ENCODE measurements around the gene DDX6.
"Not testable (repeated sequence)": the region's sequence is repeated elsewhere in the genome, so short reads cannot be mapped to it uniquely, and the experiment has no call there.

DNA sequence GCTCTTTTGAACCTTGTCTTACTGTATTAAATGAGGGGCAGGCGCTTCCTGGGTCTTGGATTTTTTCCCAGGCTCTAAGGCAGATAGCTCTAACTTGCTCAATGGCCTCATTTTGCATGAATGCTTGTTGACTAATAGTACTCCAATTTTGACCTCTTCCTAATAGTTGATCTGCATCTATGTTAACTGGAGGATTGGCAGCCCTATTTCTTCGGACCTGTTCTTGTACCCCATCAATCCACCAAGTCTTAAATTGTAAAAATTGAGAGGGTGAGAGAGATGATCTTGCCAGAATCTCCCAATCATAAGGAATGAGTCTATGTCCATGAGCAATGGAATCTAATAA is 63.3 kb downstream of the DDX6 start:
- not testable (repeated sequence) for TF ChIP-seq ZNF282 (CRISPR knock-in tag; IDR thresholded peaks at IDR 0.05); SMARCA5 (IDR thresholded peaks at IDR 0.05); GATA2 (CRISPR knock-in tag; IDR thresholded peaks at IDR 0.05); JUND (IDR thresholded peaks at IDR 0.05; ENCODE audit: borderline replicate concordance, low read depth, low read length); JUND (tag; IDR thresholded peaks at IDR 0.05; ENCODE audit: borderline replicate concordance, low read depth, low read length); JUN (IDR thresholded peaks at IDR 0.05; ENCODE audit: borderline replicate concordance, low read depth, low read length); JUN (CRISPR knock-in tag; IDR thresholded peaks at IDR 0.05; ENCODE audit: borderline replicate concordance); ZNF589 (CRISPR knock-in tag; IDR thresholded peaks at IDR 0.05; ENCODE audit: low read depth); TCF7L2 (IDR thresholded peaks at IDR 0.05; ENCODE audit: low read depth, low read length); CEBPB (tag; IDR thresholded peaks at IDR 0.05); RCOR1 (IDR thresholded peaks at IDR 0.05; ENCODE audit: borderline replicate concordance in 1 of 2, low read depth in 2 of 2, low read length in 2 of 2); HDAC6 (IDR thresholded peaks at IDR 0.05; ENCODE audit: low read depth, low read length)
- TF ChIP-seq, protein P1, sequence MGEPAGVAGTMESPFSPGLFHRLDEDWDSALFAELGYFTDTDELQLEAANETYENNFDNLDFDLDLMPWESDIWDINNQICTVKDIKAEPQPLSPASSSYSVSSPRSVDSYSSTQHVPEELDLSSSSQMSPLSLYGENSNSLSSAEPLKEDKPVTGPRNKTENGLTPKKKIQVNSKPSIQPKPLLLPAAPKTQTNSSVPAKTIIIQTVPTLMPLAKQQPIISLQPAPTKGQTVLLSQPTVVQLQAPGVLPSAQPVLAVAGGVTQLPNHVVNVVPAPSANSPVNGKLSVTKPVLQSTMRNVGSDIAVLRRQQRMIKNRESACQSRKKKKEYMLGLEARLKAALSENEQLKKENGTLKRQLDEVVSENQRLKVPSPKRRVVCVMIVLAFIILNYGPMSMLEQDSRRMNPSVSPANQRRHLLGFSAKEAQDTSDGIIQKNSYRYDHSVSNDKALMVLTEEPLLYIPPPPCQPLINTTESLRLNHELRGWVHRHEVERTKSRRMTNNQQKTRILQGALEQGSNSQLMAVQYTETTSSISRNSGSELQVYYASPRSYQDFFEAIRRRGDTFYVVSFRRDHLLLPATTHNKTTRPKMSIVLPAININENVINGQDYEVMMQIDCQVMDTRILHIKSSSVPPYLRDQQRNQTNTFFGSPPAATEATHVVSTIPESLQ (CRISPR knock-in tag; IDR thresholded peaks at IDR 0.05), result not testable (repeated sequence)

Measured in K562 (cell line).